CD4-positive, alpha-beta T cell (primary cell): ENCODE data around the gene IGDCC3. TPM values are rescaled to one million over a fixed set of nuclear protein-coding genes. Genes with fewer than 3 reads are reported as not detected.

Source experiments
- ATAC-seq: fragments of 200-7000 bp; cut with Tn5 transposase; one replicate; pipeline ENCODE4 v1.10.0; 2022; ENCODE audit warnings: mild to moderate bottlenecking; ENCODE audit not compliant: poor library complexity
- CTCF ChIA-PET: fragments of 350-600 bp; sonication (Branson Sonifier 250); formaldehyde crosslinking; loops from one replicate; lab custom pipeline; 2021; ENCODE audit warnings: antibody characterized with exemption, inconsistent platforms; lab: Charles Lee
- POLR2A ChIA-PET: fragments of 350-600 bp; sonication (Branson Sonifier 250); formaldehyde crosslinking; loops from one replicate; lab custom pipeline; 2021; ENCODE audit warnings: antibody characterized with exemption, inconsistent platforms; lab: Charles Lee
- DNase-seq, 14 experiments: peaks; one replicate each; pipeline ENCODE4 v3.0.0-alpha.2; 2013 to 2020; ENCODE audit warnings: mixed read lengths in 2 of 14
- H3K27ac ChIP-seq, 2 donors: one replicate each; pipeline versions ENCODE4 v1.5.1 to v1.7.0; 2013; ENCODE audit warnings: low read length in 2 of 2, low read depth in 1 of 2, mild to moderate bottlenecking in 1 of 2
- H3K27me3 ChIP-seq, 2 experiments: 1 replicate in 1 of 2; 2 replicates in 1 of 2; pipeline versions ENCODE4 v1.6.1 to v1.7.0; 2013; ENCODE audit warnings: low read length in 2 of 2, control low read depth in 1 of 2, mild to moderate bottlenecking in 1 of 2, moderate library complexity in 1 of 2; ENCODE audit not compliant: insufficient read depth in 2 of 2, control insufficient read depth in 1 of 2
- H3K36me3 ChIP-seq: one replicate; pipeline ENCODE4 v1.6.1; 2013; ENCODE audit warnings: low read length, control low read depth; ENCODE audit not compliant: insufficient read depth
- H3K4me1 ChIP-seq: one replicate; pipeline ENCODE4 v1.6.1; 2013; ENCODE audit warnings: low read length, control low read depth; ENCODE audit not compliant: insufficient read depth
- H3K4me3 ChIP-seq: one replicate; pipeline ENCODE4 v1.5.1; 2013; ENCODE audit warnings: mild to moderate bottlenecking, low read length, moderate library complexity
- H3K9me3 ChIP-seq, 2 experiments: 1 replicate in 1 of 2; 2 replicates in 1 of 2; pipeline versions ENCODE4 v1.6.1 to v1.7.0; 2013; ENCODE audit warnings: low read length in 2 of 2, mild to moderate bottlenecking in 2 of 2, control low read depth in 1 of 2, moderate library complexity in 1 of 2; ENCODE audit not compliant: control insufficient read depth in 1 of 2, insufficient read depth in 1 of 2
- H3K27ac Mint-ChIP-seq: one replicate; pipeline ENCODE4 v1.8.0; 2020; ENCODE audit warnings: mixed read lengths
- H3K27me3 Mint-ChIP-seq: one replicate; pipeline ENCODE4 v1.8.0; 2021; ENCODE audit warnings: mixed read lengths
- H3K36me3 Mint-ChIP-seq: one replicate; pipeline ENCODE4 v1.8.0; 2021; ENCODE audit warnings: low read depth, mixed read lengths
- H3K4me1 Mint-ChIP-seq: one replicate; pipeline ENCODE4 v1.8.0; 2021; ENCODE audit warnings: low read depth, mixed read lengths
- H3K4me3 Mint-ChIP-seq: one replicate; pipeline ENCODE4 v1.8.0; 2020; ENCODE audit warnings: mild to moderate bottlenecking, mixed read lengths
- H3K9me3 Mint-ChIP-seq: one replicate; pipeline ENCODE4 v1.8.0; 2020; ENCODE audit warnings: mixed read lengths
- intact Hi-C, 2 experiments: fragments of 100-400 bp; cut with DNase I in 1 of 2; cut with micrococcal nuclease in 1 of 2; formaldehyde crosslinking; loops; one replicate each; pipeline versions ENCODE4 v1.15.1 to v1.9.0; 2023 to 2025; cut with DNase I, micrococcal nuclease
- total RNA-seq, 174 experiments: library from RNA in 2 of 174; stranded (reverse) in 2 of 174; gene quantifications; one replicate each; pipeline ENCODE4 v1.2.3 and lab custom pipeline; 2021 to 2026
- TF ChIP-seq, protein P1 (sequence below): fragments of 200-600 bp; IDR thresholded peaks from one replicate; pipeline ENCODE4 v1.8.0; 2022; ENCODE audit warnings: antibody characterized with exemption, mild to moderate bottlenecking

Gene IGDCC3
- total RNA-seq, 2 experiments from 2014 or later, result not detected

DNA sequence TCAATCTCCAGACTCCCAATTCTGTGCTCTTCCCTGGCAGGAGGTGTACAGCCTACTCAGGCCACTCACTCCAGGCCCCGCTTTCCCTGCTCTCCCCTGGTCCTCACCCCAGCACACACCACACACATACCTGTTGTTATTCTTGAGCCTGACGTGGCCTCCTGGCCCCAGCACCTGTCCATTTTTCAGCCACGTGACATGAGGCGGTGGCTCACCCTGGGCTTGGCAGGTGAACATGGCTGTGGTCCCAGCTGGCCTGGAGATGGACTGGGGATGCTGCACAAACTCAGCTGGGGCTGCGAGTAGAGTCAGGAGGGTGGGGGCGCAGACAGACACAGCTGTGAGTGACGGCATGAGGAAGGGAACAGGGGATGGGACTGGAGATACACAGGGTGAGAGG is 46.0 kb downstream of the IGDCC3 start:
- no peak overlapping the region for H3K27ac ChIP-seq
- H3K36me3 Mint-ChIP-seq, result no peaks in the 10 kb centered on the region
- ChIA-PET POLR2A (no interaction called here), CTCF (no interaction called here)
- H3K4me1 Mint-ChIP-seq, result no peaks in the 10 kb centered on the region
- intact Hi-C loops, result loop anchor here in 1 of 2 experiments (5.0 kb wide), 1 partner anchor 40 kb away; no protein-coding TSS in a partner anchor
- no peak overlapping the region for H3K4me3 ChIP-seq
- TF ChIP-seq, protein P1, sequence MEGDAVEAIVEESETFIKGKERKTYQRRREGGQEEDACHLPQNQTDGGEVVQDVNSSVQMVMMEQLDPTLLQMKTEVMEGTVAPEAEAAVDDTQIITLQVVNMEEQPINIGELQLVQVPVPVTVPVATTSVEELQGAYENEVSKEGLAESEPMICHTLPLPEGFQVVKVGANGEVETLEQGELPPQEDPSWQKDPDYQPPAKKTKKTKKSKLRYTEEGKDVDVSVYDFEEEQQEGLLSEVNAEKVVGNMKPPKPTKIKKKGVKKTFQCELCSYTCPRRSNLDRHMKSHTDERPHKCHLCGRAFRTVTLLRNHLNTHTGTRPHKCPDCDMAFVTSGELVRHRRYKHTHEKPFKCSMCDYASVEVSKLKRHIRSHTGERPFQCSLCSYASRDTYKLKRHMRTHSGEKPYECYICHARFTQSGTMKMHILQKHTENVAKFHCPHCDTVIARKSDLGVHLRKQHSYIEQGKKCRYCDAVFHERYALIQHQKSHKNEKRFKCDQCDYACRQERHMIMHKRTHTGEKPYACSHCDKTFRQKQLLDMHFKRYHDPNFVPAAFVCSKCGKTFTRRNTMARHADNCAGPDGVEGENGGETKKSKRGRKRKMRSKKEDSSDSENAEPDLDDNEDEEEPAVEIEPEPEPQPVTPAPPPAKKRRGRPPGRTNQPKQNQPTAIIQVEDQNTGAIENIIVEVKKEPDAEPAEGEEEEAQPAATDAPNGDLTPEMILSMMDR, result no peak
- H3K9me3 ChIP-seq, result peaks cover 0 to 1% of the 10 kb centered on the region in 2 experiments
- no peak for DNase-seq
- H3K4me3 Mint-ChIP-seq, result no peak overlapping the region
- H3K36me3 ChIP-seq, result no peaks in the 10 kb centered on the region
- H3K27me3 ChIP-seq, result peaks cover 0 to 4% of the 10 kb centered on the region in 2 experiments
- H3K9me3 Mint-ChIP-seq, result no peaks in the 10 kb centered on the region
- H3K27me3 Mint-ChIP-seq, result peaks cover 15% of the 10 kb centered on the region
- no peak for ATAC-seq
- no peak overlapping the region for H3K27ac Mint-ChIP-seq
- H3K4me1 ChIP-seq, result no peaks in the 10 kb centered on the region

DNA sequence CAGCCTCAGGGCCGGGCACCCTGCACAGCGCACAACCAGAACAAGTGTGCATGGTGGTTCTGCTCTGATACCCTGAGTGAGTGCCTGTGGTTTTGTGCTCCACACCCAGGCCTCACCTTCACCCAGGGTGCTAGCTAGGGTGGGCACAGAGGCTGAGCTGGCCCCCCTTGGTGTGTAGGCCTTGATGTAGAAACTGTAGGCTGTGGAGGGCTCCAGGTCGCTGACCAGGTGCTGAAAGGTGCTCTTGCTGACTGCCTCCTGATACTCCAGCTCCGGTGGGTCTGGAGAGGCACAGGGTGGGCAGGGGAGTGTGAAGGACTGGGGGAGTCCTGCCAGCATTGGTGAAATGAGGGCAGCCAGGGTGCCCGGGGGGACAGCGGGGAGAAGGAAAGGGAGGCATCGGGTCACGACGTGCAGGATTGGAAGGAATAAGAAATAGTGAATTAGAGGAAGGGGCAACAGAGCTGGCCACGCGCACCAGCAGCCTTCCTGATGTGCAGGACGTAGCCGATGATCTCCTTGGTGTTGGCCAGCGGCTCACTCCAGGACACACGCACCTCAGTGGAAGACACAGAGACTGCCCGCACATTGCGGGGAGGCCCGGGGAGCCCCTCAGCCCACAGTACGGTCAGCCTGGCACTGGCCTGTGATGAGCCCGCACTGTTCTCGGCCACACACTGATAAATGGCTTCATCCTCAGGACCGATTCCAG is 46.7 kb downstream of the IGDCC3 start:
- intact Hi-C loops, result loop anchor here in 1 of 2 experiments (5.0 kb wide), 1 partner anchor 41 kb away; no protein-coding TSS in a partner anchor
- DNase-seq (no peak), ATAC-seq (no peak)
- Mint-ChIP-seq H3K36me3 (no peaks in the 10 kb centered on the region), H3K4me1 (no peaks in the 10 kb centered on the region), H3K27me3 (peaks cover 15% of the 10 kb centered on the region), H3K9me3 (no peaks in the 10 kb centered on the region), H3K27ac (no peak overlapping the region), H3K4me3 (no peak overlapping the region)
- Histone ChIP-seq H3K27ac (no peak overlapping the region), H3K36me3 (no peaks in the 10 kb centered on the region), H3K9me3 (no peaks in the 10 kb centered on the region), H3K4me3 (no peak overlapping the region), H3K27me3 (peaks cover 0 to 8% of the 10 kb centered on the region in 2 experiments), H3K4me1 (no peaks in the 10 kb centered on the region)
- POLR2A ChIA-PET, result no interaction called here
- CTCF ChIA-PET, result no interaction called here
- TF ChIP-seq, protein P1, result no peak

DNA sequence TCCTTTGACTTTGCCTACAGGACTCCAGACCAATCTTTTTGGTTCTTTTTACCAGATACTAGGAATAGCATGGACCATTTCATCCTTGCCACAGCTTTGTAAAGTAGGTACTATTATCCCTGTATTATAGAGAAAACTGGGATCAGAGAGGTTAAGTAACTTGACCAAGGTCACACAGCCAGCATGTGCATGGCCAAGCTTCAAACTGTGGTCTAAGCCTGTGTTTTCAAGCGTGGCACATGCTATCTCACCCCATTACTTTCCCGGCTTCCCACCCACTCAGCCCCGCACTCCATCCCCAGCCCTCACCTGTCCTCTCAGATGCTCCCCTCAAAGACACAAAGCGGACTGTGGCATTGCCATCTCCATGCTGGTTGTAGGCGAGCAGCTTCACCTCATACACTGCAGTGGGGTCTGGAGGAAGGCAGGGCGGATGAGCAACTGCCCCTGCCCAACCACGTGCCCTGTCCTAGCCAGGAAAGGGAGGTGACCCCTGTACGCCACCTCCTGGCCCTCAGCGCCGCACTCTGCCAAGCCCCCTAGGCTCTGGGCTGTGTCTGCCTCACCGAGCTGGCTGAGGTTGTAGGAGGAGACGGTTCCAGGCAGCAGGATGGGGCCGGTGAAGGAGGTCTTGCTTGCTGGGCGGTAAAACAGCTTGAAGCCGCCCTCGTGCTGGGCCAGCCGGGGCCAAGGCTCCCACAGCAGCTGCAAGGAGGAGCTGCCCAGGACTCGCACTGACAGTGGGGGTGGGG is 47.6 kb downstream of the IGDCC3 start:
- H3K9me3 Mint-ChIP-seq, result no peaks in the 10 kb centered on the region
- H3K4me3 ChIP-seq, result no peak overlapping the region
- H3K36me3 Mint-ChIP-seq, result no peaks in the 10 kb centered on the region
- no peaks in the 10 kb centered on the region for H3K36me3 ChIP-seq
- ATAC-seq, result no peak
- CTCF ChIA-PET, result no interaction called here
- no peak overlapping the region for H3K4me3 Mint-ChIP-seq
- no peak overlapping the region for H3K27ac ChIP-seq
- peaks cover 15% of the 10 kb centered on the region for H3K27me3 Mint-ChIP-seq
- H3K27me3 ChIP-seq, result peaks cover 0 to 12% of the 10 kb centered on the region in 2 experiments
- H3K4me1 ChIP-seq, result no peaks in the 10 kb centered on the region
- no peak for DNase-seq
- POLR2A ChIA-PET, result no interaction called here
- intact Hi-C loops, result loop anchor here in 1 of 2 experiments (5.0 kb wide), 1 partner anchor 42 kb away; no protein-coding TSS in a partner anchor
- TF ChIP-seq, protein P1, result no peak
- H3K4me1 Mint-ChIP-seq, result no peaks in the 10 kb centered on the region
- H3K9me3 ChIP-seq, result no peaks in the 10 kb centered on the region
- H3K27ac Mint-ChIP-seq, result no peak overlapping the region
